HPDE6-E6E7 (cell line): ENCODE data around the gene RASGRF2.

ENCODE experiments used
- DNase-seq: peaks from one replicate; pipeline ENCODE4 v3.0.0; 2011; ENCODE audit warnings: missing footprints; ENCODE audit errors: extremely low spot score

RASGRF2 gene

GRCh38 chr5:80955082-80955590 lies 5.0 kb upstream of the RASGRF2 start:
- no peak for DNase-seq

GRCh38 chr5:80956272-80956671 lies 3.9 kb upstream of the RASGRF2 start:
- DNase-seq, result no peak

GRCh38 chr5:80957031-80957761 lies 3.0 kb upstream of the RASGRF2 start:
- no peak for DNase-seq

GRCh38 chr5:80958616-80959015 lies 1.5 kb upstream of the RASGRF2 start:
- DNase-seq, result no peak

- DNase-seq, result no peak
Observed at GRCh38 chr5:80959138-80959537, 1.0 kb upstream of the RASGRF2 start.

GRCh38 chr5:80960531-80961375 lies 590 bp downstream of the RASGRF2 start:
- DNase-seq, result no peak

- DNase-seq, result no peak
Observed at GRCh38 chr5:80961376-80962281, 1.5 kb downstream of the RASGRF2 start.

- DNase-seq, result no peak
Observed at GRCh38 chr5:80962630-80963520, 2.7 kb downstream of the RASGRF2 start.

GRCh38 chr5:80963521-80963895 lies 3.3 kb downstream of the RASGRF2 start:
- no peak for DNase-seq

- no peak for DNase-seq
Observed at GRCh38 chr5:80963966-80964481, 3.9 kb downstream of the RASGRF2 start.

GRCh38 chr5:80964491-80964890 lies 4.3 kb downstream of the RASGRF2 start:
- DNase-seq, result no peak

GRCh38 chr5:80964919-80965318 lies 4.8 kb downstream of the RASGRF2 start:
- DNase-seq, result no peak

- DNase-seq, result peak; percentile 33
Observed at GRCh38 chr5:80967500-80968181, 7.5 kb downstream of the RASGRF2 start.

- no peak for DNase-seq
Observed at GRCh38 chr5:80973027-80973426, 12.9 kb downstream of the RASGRF2 start.

- DNase-seq, result no peak
Observed at GRCh38 chr5:80975065-80975464, 14.9 kb downstream of the RASGRF2 start.

GRCh38 chr5:80976985-80977384 lies 16.8 kb downstream of the RASGRF2 start:
- DNase-seq, result no peak

- no peak for DNase-seq
Observed at GRCh38 chr5:80977764-80978163, 17.6 kb downstream of the RASGRF2 start.

- no peak for DNase-seq
Observed at GRCh38 chr5:80978772-80979317, 18.7 kb downstream of the RASGRF2 start.

GRCh38 chr5:80982093-80982492 lies 21.9 kb downstream of the RASGRF2 start:
- DNase-seq, result no peak
